ENCODE data around the gene ICOS. TPM values are rescaled to one million over a fixed set of nuclear protein-coding genes. Genes with fewer than 3 reads are reported as not detected.

The ICOS gene
- total RNA-seq, 1 experiment from 2014 or later = 0.18 TPM

- CTCF ChIA-PET = no interaction called here
- H3K4me1 ChIP-seq (ENCODE audit: control insufficient read depth, insufficient read depth, low read length) = no peaks in the 10 kb centered on the region
- H3K4me3 ChIP-seq (ENCODE audit: low read depth in 2 of 2, low read length in 2 of 2) = no peak overlapping the region
- TF ChIP-seq POLR2AphosphoS5 (IDR thresholded peaks at IDR 0.05; ENCODE audit: low read depth, low read length) = no peak
- TF ChIP-seq TCF7L2 (IDR thresholded peaks at IDR 0.05; ENCODE audit: low read depth, low read length) = no peak
- no peak for TF ChIP-seq REST (IDR thresholded peaks at IDR 0.05; ENCODE audit: insufficient read depth in 1 of 2, low read depth in 2 of 2, low read length in 1 of 2)
- TF ChIP-seq CTCF (IDR thresholded peaks at IDR 0.05) = no peak
- TF ChIP-seq SIN3A (IDR thresholded peaks at IDR 0.05; ENCODE audit: borderline replicate concordance, insufficient read depth, low read depth, low read length) = no peak
- H3K27ac ChIP-seq (ENCODE audit: low read length) = no peak overlapping the region
- H3K9me3 ChIP-seq (ENCODE audit: control insufficient read depth, insufficient read depth, low read depth, low read length) = no peaks in the 10 kb centered on the region
- no TSS peak for BruUV-seq (replicated peaks)
- POLR2A ChIA-PET = no interaction called here
- ATAC-seq (no peak), DNase-seq (ENCODE audit: low read depth, low spot score) (no peak)
- H3K27me3 ChIP-seq (ENCODE audit: control insufficient read depth, insufficient read depth, low read length) = peaks cover 3% of the 10 kb centered on the region; the same call in 1 of the 2 replicates
- in situ Hi-C loops (cut with HindIII; ENCODE audit: low pct_unique_long_range_greater_than_20kb, low sequenced_read_pairs) (no loop called here), intact Hi-C loops (cut with micrococcal nuclease; ENCODE audit: unreplicated experiment) (no loop called here)
- H3K36me3 ChIP-seq (ENCODE audit: control insufficient read depth, insufficient read depth, low read length) = no peaks in the 10 kb centered on the region
Observed at GRCh38 chr2:203989521-203989920, 53.0 kb downstream of the ICOS start.

- in situ Hi-C loops (cut with HindIII; ENCODE audit: low pct_unique_long_range_greater_than_20kb, low sequenced_read_pairs) (no loop called here), intact Hi-C loops (cut with micrococcal nuclease; ENCODE audit: unreplicated experiment) (no loop called here)
- DNase-seq (ENCODE audit: low read depth, low spot score) = no peak
- Histone ChIP-seq H3K4me1 (ENCODE audit: control insufficient read depth, insufficient read depth, low read length) (no peaks in the 10 kb centered on the region), H3K27ac (ENCODE audit: low read length) (no peak overlapping the region), H3K4me3 (ENCODE audit: low read depth in 2 of 2, low read length in 2 of 2) (no peak overlapping the region), H3K9me3 (ENCODE audit: control insufficient read depth, insufficient read depth, low read depth, low read length) (no peaks in the 10 kb centered on the region), H3K36me3 (ENCODE audit: control insufficient read depth, insufficient read depth, low read length) (no peaks in the 10 kb centered on the region), H3K27me3 (ENCODE audit: control insufficient read depth, insufficient read depth, low read length) (peaks cover 3% of the 10 kb centered on the region)
- ATAC-seq = no peak
- POLR2A ChIA-PET = no interaction called here
- CTCF ChIA-PET = no interaction called here
- TF ChIP-seq POLR2AphosphoS5 (IDR thresholded peaks at IDR 0.05; ENCODE audit: low read depth, low read length) (no peak), REST (IDR thresholded peaks at IDR 0.05; ENCODE audit: insufficient read depth in 1 of 2, low read depth in 2 of 2, low read length in 1 of 2) (no peak), SIN3A (IDR thresholded peaks at IDR 0.05; ENCODE audit: borderline replicate concordance, insufficient read depth, low read depth, low read length) (no peak), CTCF (IDR thresholded peaks at IDR 0.05) (no peak), TCF7L2 (IDR thresholded peaks at IDR 0.05; ENCODE audit: low read depth, low read length) (no peak)
- BruUV-seq (replicated peaks) = no TSS peak
Observed at GRCh38 chr2:203992509-203992908, 55.9 kb downstream of the ICOS start.
